CD4-positive, alpha-beta memory T cell (primary cell): ENCODE measurements around the gene ZMYND8. TPM values are rescaled to one million over a fixed set of nuclear protein-coding genes. Genes with fewer than 3 reads are reported as not detected.
A peak's percentile ranks its signal among the peaks of the same experiment; 100 is the strongest.

ENCODE experiments used
- CTCF ChIA-PET: fragments of 350-600 bp; sonication (Branson Sonifier 250); formaldehyde crosslinking; loops from one replicate; lab custom pipeline; 2021; ENCODE audit warnings: inconsistent platforms; ENCODE audit not compliant: partially characterized antibody; lab: Charles Lee
- POLR2A ChIA-PET: fragments of 350-600 bp; sonication (Branson Sonifier 250); formaldehyde crosslinking; loops from one replicate; lab custom pipeline; 2021; ENCODE audit not compliant: partially characterized antibody; lab: Charles Lee
- DNase-seq, 5 donors: peaks; one replicate each; pipeline versions ENCODE4 v3.0.0 to v3.0.0-alpha.2; 2020 to 2022; ENCODE audit warnings: mixed read lengths in 1 of 5
- H3K27ac ChIP-seq: one replicate; pipeline ENCODE4 v1.7.0; 2013; ENCODE audit warnings: low read depth, low read length
- H3K27me3 ChIP-seq: 2 replicates; pipeline ENCODE4 v1.7.0; 2013; ENCODE audit warnings: mild to moderate bottlenecking, low read length, moderate library complexity; ENCODE audit not compliant: insufficient read depth
- H3K36me3 ChIP-seq: 2 replicates; pipeline ENCODE4 v1.7.0; 2013; ENCODE audit warnings: mild to moderate bottlenecking, low read length, moderate library complexity; ENCODE audit not compliant: insufficient read depth
- H3K4me1 ChIP-seq: 2 replicates; pipeline ENCODE4 v1.7.0; 2013; ENCODE audit warnings: mild to moderate bottlenecking, low read length, moderate library complexity; ENCODE audit not compliant: insufficient read depth
- H3K4me3 ChIP-seq, 2 donors: one replicate each; pipeline ENCODE4 v1.7.0; 2013; ENCODE audit warnings: low read length in 2 of 2, mild to moderate bottlenecking in 1 of 2
- H3K9me3 ChIP-seq, 2 donors: one replicate each; pipeline ENCODE4 v1.7.0; 2013; ENCODE audit warnings: low read length in 2 of 2, control low read depth in 1 of 2; ENCODE audit not compliant: control insufficient read depth in 1 of 2
- H3K27ac Mint-ChIP-seq, 7 donors: one replicate each; pipeline ENCODE4 v1.8.0; 2020 to 2021; ENCODE audit warnings: mixed read lengths in 7 of 7, mild to moderate bottlenecking in 6 of 7, inconsistent platforms in 3 of 7, moderate library complexity in 3 of 7
- H3K27me3 Mint-ChIP-seq, 2 donors: one replicate each; pipeline ENCODE4 v1.8.0; 2020 to 2021; ENCODE audit warnings: mixed read lengths in 2 of 2
- H3K36me3 Mint-ChIP-seq, 2 donors: one replicate each; pipeline ENCODE4 v1.8.0; 2020 to 2021; ENCODE audit warnings: mixed read lengths in 2 of 2, inconsistent platforms in 1 of 2, mild to moderate bottlenecking in 1 of 2
- H3K4me1 Mint-ChIP-seq, 4 donors: one replicate each; pipeline ENCODE4 v1.8.0; 2020 to 2021; ENCODE audit warnings: mixed read lengths in 4 of 4, mild to moderate bottlenecking in 1 of 4
- H3K4me3 Mint-ChIP-seq, 8 donors: one replicate each; pipeline ENCODE4 v1.8.0; 2020 to 2021; ENCODE audit warnings: mixed read lengths in 8 of 8, mild to moderate bottlenecking in 7 of 8, moderate library complexity in 6 of 8, inconsistent platforms in 3 of 8
- H3K9me3 Mint-ChIP-seq, 8 donors: one replicate each; pipeline ENCODE4 v1.8.0; 2020 to 2021; ENCODE audit warnings: mixed read lengths in 8 of 8, mild to moderate bottlenecking in 5 of 8, inconsistent platforms in 3 of 8, moderate library complexity in 1 of 8
- intact Hi-C: fragments of 100-400 bp; cut with micrococcal nuclease; formaldehyde crosslinking; loops from one replicate; pipeline ENCODE4 v1.15.1; 2023
- polyA plus RNA-seq, 2 donors: library from polyadenylated mRNA; unstranded; fragments of 300-500 nt; fragmentation: Illumina TruSeq; gene quantifications; one replicate each; pipeline ENCODE4 v1.2.3, GENCODE V29; 2021
- total RNA-seq, 2 experiments: library from RNA; stranded (reverse); gene quantifications; one replicate each; pipeline ENCODE4 v1.2.3, GENCODE V29; 2021

ZMYND8 gene
- total and polyA plus RNA-seq, 4 experiments from 2014 or later = 3.5 to 48.5 (median 33.9) TPM

DNA sequence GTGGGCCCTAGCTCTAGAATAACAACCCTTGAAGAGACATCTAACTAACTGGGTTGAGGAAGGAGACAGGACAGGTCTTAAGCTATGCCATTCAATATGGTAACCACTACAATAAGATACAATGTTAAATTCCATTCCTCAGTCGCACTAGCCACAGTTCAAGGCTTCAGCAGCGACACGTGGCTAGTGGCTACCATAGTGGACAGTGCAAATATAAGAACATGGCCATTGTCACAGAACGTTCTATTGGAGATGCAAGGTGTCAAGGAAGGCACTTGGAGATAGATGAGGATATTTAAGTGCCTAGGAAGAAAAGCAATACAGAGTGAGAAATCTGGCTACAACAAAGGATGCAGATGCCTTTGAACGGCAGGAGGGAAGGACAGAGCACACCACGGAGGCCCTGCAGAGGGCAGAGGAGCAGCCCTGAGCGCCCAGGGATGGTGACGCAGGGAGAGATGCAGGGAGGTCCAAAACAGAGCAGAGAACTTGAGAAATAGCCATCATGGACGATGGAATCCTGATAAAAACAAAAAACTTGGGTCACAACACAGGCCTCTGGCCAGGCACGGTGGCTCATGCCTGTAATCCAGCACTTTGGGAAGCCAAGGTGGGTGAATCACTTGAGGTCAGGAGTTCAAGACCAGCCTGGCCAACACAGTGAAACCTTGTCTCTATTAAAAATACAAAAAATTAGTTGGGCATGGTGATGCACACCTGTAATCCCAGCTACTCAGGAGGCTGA lies 140.7 kb downstream of the ZMYND8 start:
- ChIA-PET CTCF (interaction anchor here (1.0 to 2.4 kb wide), 2 partner anchors 11 to 168 kb away, joined by 3 to 13 read pairs; no protein-coding TSS in a partner anchor), POLR2A (no interaction called here)
- H3K4me1 Mint-ChIP-seq = peaks cover 0 to 2% (median 0%) of the 10 kb centered on the region in 4 donors
- no peaks in the 10 kb centered on the region for H3K4me1 ChIP-seq
- no peaks in the 10 kb centered on the region for H3K27me3 ChIP-seq
- no peaks in the 10 kb centered on the region for H3K9me3 ChIP-seq
- H3K36me3 Mint-ChIP-seq = peaks cover 42 to 43% of the 10 kb centered on the region in 2 donors
- no peak overlapping the region for H3K27ac ChIP-seq
- no peaks in the 10 kb centered on the region for H3K27me3 Mint-ChIP-seq
- H3K4me3 Mint-ChIP-seq = no peak overlapping the region
- H3K27ac Mint-ChIP-seq = peak overlapping the region in 1 of 7 donors; percentile 79
- no peak overlapping the region for H3K4me3 ChIP-seq
- intact Hi-C loops = no loop called here
- no peaks in the 10 kb centered on the region for H3K9me3 Mint-ChIP-seq
- H3K36me3 ChIP-seq = peaks cover 60% of the 10 kb centered on the region
- DNase-seq = no peak

DNA sequence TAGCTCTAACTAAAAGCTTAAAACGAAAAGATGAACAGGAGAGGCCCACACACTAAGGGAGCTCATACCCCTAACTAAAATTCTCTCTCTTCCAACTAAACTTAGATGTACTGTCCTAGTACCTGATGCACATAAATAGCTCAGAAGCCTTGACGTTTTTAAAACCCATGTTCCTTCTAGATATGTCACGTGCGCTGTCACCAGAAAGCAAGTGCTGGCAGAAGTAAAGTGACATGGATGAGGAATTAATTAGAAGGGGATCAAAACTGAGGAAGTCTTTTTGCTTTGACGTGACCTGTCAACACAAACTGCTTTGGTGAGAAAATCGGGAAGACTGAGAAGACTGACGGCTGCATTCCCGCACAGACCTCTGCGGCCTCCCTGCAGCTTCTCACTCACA lies 142.5 kb downstream of the ZMYND8 start:
- CTCF ChIA-PET = interaction anchor here (0.9 to 1.6 kb wide), 3 partner anchors 8 to 170 kb away, joined by 4 read pairs; no protein-coding TSS in a partner anchor
- H3K4me1 ChIP-seq = no peaks in the 10 kb centered on the region
- H3K4me1 Mint-ChIP-seq = no peaks in the 10 kb centered on the region
- H3K27me3 Mint-ChIP-seq = no peaks in the 10 kb centered on the region
- POLR2A ChIA-PET = no interaction called here
- no peak overlapping the region for H3K27ac Mint-ChIP-seq
- intact Hi-C loops = no loop called here
- H3K27me3 ChIP-seq = no peaks in the 10 kb centered on the region
- H3K9me3 ChIP-seq = no peaks in the 10 kb centered on the region
- H3K4me3 Mint-ChIP-seq = no peak overlapping the region
- no peak for DNase-seq
- H3K27ac ChIP-seq = no peak overlapping the region
- H3K9me3 Mint-ChIP-seq = no peaks in the 10 kb centered on the region
- peaks cover 58% of the 10 kb centered on the region for H3K36me3 ChIP-seq
- no peak overlapping the region for H3K4me3 ChIP-seq
- H3K36me3 Mint-ChIP-seq = peaks cover 37 to 40% of the 10 kb centered on the region in 2 donors

DNA sequence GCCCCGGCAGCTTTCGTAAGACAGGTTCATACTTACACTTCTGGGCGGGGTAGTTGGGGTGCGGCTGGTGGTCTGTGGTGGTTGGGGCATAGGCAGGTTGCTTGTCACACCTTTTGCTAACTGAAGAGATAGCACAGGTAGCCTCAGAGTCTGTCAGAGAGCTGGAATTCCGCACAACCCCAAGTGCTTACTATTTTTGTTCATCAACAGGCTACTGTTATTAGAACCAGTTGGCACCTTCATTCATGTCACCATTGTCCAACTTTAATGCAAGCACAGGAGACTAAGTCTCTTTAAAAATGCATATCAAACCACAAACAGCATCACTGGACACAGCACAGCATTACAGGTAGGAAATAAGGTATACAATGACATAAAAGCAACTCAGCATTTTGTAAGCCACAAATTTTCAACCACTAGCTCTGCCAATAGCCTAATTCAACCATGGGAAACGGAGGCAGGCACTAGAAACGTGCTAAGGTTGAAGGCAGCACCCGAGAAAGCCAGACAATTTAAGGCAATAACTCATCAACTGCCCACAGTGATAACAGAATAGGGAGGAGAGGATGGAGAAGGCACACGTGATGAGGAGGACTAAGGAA lies 143.8 kb downstream of the ZMYND8 start:
- Histone ChIP-seq H3K27ac (no peak overlapping the region), H3K4me1 (no peaks in the 10 kb centered on the region), H3K36me3 (peaks cover 51% of the 10 kb centered on the region), H3K4me3 (no peak overlapping the region), H3K27me3 (no peaks in the 10 kb centered on the region), H3K9me3 (no peaks in the 10 kb centered on the region)
- H3K4me3 Mint-ChIP-seq = no peak overlapping the region
- no peak overlapping the region for H3K27ac Mint-ChIP-seq
- H3K36me3 Mint-ChIP-seq = peaks cover 26 to 28% of the 10 kb centered on the region in 2 donors
- no peak for DNase-seq
- CTCF ChIA-PET = interaction anchor here (1.2 to 1.6 kb wide), 3 partner anchors 9 to 171 kb away, joined by 3 to 4 read pairs (median 4); no protein-coding TSS in a partner anchor
- POLR2A ChIA-PET = no interaction called here
- H3K27me3 Mint-ChIP-seq = no peaks in the 10 kb centered on the region
- intact Hi-C loops = no loop called here
- H3K9me3 Mint-ChIP-seq = no peaks in the 10 kb centered on the region
- H3K4me1 Mint-ChIP-seq = no peaks in the 10 kb centered on the region

DNA sequence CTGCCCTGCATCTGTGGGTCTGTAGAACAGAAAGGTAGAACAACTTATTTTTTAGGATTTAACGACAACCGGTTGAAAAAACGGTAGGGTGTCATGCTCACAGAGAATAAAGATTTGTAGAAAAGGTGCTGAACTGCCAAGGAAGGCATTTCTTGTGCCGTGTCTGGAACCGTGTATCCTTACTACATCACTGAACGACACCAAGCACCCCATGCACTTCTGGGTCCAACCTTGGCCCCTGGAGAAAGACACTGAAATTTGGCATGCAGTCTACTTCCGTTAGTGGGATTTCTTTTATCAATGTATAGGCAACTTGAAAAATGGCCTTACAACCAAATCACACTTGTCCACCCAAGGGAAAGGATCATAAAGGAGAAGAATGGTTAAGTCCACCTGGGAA lies 145.5 kb downstream of the ZMYND8 start:
- no peak overlapping the region for H3K4me3 ChIP-seq
- no peaks in the 10 kb centered on the region for H3K9me3 Mint-ChIP-seq
- CTCF ChIA-PET = no interaction called here
- no peaks in the 10 kb centered on the region for H3K4me1 ChIP-seq
- no peaks in the 10 kb centered on the region for H3K4me1 Mint-ChIP-seq
- H3K36me3 Mint-ChIP-seq = peaks cover 18 to 22% of the 10 kb centered on the region in 2 donors
- no peaks in the 10 kb centered on the region for H3K9me3 ChIP-seq
- no peak overlapping the region for H3K27ac Mint-ChIP-seq
- intact Hi-C loops = no loop called here
- POLR2A ChIA-PET = no interaction called here
- DNase-seq = no peak
- H3K27ac ChIP-seq = no peak overlapping the region
- H3K36me3 ChIP-seq = peaks cover 45% of the 10 kb centered on the region
- H3K27me3 ChIP-seq = no peaks in the 10 kb centered on the region
- no peaks in the 10 kb centered on the region for H3K27me3 Mint-ChIP-seq
- no peak overlapping the region for H3K4me3 Mint-ChIP-seq

DNA sequence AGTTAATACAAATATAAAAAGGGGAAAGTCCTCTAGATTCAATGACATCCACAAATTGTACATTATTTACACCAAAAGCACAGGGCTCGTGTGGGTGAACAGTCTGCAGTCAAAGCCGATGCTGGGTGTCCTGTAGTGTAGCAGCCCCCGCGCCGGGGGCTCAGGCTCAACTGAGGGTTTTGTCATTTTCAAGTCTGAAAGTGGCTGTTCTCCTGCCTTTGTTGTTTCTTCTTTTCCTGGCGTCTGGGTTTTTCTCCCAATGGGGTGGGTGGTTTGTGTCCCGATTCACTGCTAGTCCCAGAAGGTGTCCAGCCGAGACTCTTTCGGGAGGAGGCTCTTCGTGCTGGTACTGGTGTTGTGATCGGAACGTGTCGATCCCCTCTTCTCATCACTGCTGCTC lies 146.0 kb downstream of the ZMYND8 start:
- H3K4me3 ChIP-seq = no peak overlapping the region
- intact Hi-C loops = no loop called here
- DNase-seq = no peak
- CTCF ChIA-PET = interaction anchor here (1.0 kb wide), 1 partner anchor 12 kb away, joined by 3 read pairs; no protein-coding TSS in a partner anchor
- no peaks in the 10 kb centered on the region for H3K27me3 ChIP-seq
- no peaks in the 10 kb centered on the region for H3K27me3 Mint-ChIP-seq
- H3K36me3 Mint-ChIP-seq = peaks cover 13 to 16% of the 10 kb centered on the region in 2 donors
- H3K4me1 Mint-ChIP-seq = peaks cover 0 to 5% (median 2%) of the 10 kb centered on the region in 4 donors
- peaks cover 40% of the 10 kb centered on the region for H3K36me3 ChIP-seq
- no peaks in the 10 kb centered on the region for H3K9me3 ChIP-seq
- no peak overlapping the region for H3K4me3 Mint-ChIP-seq
- POLR2A ChIA-PET = no interaction called here
- H3K27ac Mint-ChIP-seq = no peak overlapping the region
- H3K4me1 ChIP-seq = no peaks in the 10 kb centered on the region
- H3K9me3 Mint-ChIP-seq = no peaks in the 10 kb centered on the region
- no peak overlapping the region for H3K27ac ChIP-seq

DNA sequence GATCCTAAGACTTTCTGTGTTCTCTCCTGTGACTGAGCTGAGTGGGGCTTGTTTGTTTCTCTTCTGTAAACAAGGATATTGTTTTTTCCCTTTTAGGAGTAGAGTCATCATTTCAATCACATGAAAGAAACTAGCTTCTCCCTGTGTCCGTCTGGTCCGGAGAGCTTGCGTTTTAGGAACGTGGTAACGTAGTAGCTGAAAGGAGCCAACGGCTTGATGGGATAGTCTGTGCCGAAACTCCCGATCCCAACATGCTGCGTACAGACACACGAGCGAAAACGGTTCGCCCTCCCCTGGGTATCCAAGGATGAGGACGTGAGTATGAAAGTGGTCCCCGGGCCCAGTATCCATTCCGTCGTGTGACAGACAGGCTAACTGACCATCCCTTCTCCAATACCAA lies 146.5 kb downstream of the ZMYND8 start:
- Histone ChIP-seq H3K36me3 (peaks cover 38% of the 10 kb centered on the region), H3K27me3 (no peaks in the 10 kb centered on the region), H3K4me1 (no peaks in the 10 kb centered on the region), H3K27ac (no peak overlapping the region), H3K9me3 (no peaks in the 10 kb centered on the region), H3K4me3 (no peak overlapping the region)
- ChIA-PET CTCF (interaction anchor here (1.0 kb wide), 1 partner anchor 11 kb away, joined by 3 read pairs; no protein-coding TSS in a partner anchor), POLR2A (no interaction called here)
- Mint-ChIP-seq H3K4me3 (no peak overlapping the region), H3K4me1 (peaks cover 0 to 5% (median 3%) of the 10 kb centered on the region in 4 donors), H3K36me3 (peaks cover 13 to 16% of the 10 kb centered on the region in 2 donors), H3K9me3 (no peaks in the 10 kb centered on the region), H3K27ac (no peak overlapping the region), H3K27me3 (no peaks in the 10 kb centered on the region)
- no peak for DNase-seq
- intact Hi-C loops = no loop called here

DNA sequence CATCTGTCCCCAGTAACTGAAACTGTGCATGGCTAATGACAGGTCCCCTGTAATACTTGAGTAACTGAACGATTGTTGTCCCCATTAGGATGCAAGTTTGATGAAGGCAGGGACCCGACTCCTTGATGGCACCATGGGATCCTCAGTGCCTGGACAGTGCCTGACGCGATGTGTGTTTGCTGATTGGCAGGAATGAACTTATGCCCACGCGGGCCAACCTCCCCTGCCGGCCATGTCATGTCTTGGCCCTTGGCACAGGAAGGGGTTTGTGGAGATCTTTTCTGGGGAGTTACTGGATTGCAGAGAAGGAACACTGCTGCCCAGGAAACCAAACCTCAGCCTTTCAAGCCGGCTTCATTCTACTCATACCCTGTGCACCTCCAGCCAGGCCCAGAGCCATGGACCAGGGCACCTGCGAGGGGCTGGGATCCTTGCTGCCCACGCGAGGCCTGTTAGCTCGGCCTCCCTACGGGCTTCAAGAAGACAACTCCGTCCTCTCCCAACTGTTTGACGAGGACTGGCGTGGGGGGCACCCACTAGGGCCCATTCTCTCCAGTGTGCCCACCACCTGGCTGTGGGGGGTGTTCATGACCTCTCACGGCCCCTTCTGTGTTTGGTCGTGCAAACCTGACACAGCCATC lies 147.8 kb downstream of the ZMYND8 start:
- no peaks in the 10 kb centered on the region for H3K27me3 Mint-ChIP-seq
- peak overlapping the region in 2 of 7 donors; percentile 19 to 42 for H3K27ac Mint-ChIP-seq
- peaks cover 0 to 5% (median 3%) of the 10 kb centered on the region in 4 donors for H3K4me1 Mint-ChIP-seq
- no peaks in the 10 kb centered on the region for H3K9me3 Mint-ChIP-seq
- H3K36me3 ChIP-seq = peaks cover 37% of the 10 kb centered on the region
- DNase-seq = no peak
- no peaks in the 10 kb centered on the region for H3K27me3 ChIP-seq
- intact Hi-C loops = no loop called here
- no peak overlapping the region for H3K27ac ChIP-seq
- H3K4me3 ChIP-seq = no peak overlapping the region
- H3K4me1 ChIP-seq = no peaks in the 10 kb centered on the region
- H3K4me3 Mint-ChIP-seq = no peak overlapping the region
- ChIA-PET POLR2A (no interaction called here), CTCF (no interaction called here)
- peaks cover 10 to 14% of the 10 kb centered on the region in 2 donors for H3K36me3 Mint-ChIP-seq
- H3K9me3 ChIP-seq = no peaks in the 10 kb centered on the region
